ENCODE data around the gene TNP1.

TNP1 gene

GRCh38 chr2:216829533-216829932 lies 30.3 kb downstream of the TNP1 start:
- ATAC-seq (ENCODE audit: insufficient read depth, low read depth) (no peak), DNase-seq (no peak)
- Histone ChIP-seq H3K27me3 (ENCODE audit: insufficient read depth, low read length, poor library complexity) (peaks cover 12% of the 10 kb centered on the region), H3K4me3 (ENCODE audit: low read depth in 1 of 2, low read length in 2 of 2) (no peak overlapping the region), H3K9me3 (ENCODE audit: insufficient read depth, low read length, severe bottlenecking) (no peaks in the 10 kb centered on the region), H3K36me3 (ENCODE audit: insufficient read depth, low read length) (no peaks in the 10 kb centered on the region), H2AFZ (ENCODE audit: low read depth, low read length) (no peak overlapping the region), H3K9ac (ENCODE audit: low read depth, low read length) (no peak overlapping the region), H3K4me2 (ENCODE audit: insufficient read depth, low read length) (no peak overlapping the region), H3K27ac (ENCODE audit: low read length) (no peak overlapping the region), H4K20me1 (ENCODE audit: insufficient read depth, low read length) (no peaks in the 10 kb centered on the region), H3K79me2 (ENCODE audit: insufficient read depth, low read length) (no peaks in the 10 kb centered on the region), H3K4me1 (ENCODE audit: insufficient read depth, low read length) (no peaks in the 10 kb centered on the region)
- TF ChIP-seq EZH2 (IDR thresholded peaks at IDR 0.05; ENCODE audit: borderline replicate concordance, low read depth, low read length, severe bottlenecking) = no peak
- no peak for TF ChIP-seq CTCF (IDR thresholded peaks at IDR 0.05; ENCODE audit: borderline replicate concordance, extremely low read depth, low read length, poor library complexity, severe bottlenecking)

GRCh38 chr2:216827073-216827720 lies 32.7 kb downstream of the TNP1 start:
- Histone ChIP-seq H3K9ac (ENCODE audit: low read depth, low read length) (no peak overlapping the region), H4K20me1 (ENCODE audit: insufficient read depth, low read length) (no peaks in the 10 kb centered on the region), H3K4me1 (ENCODE audit: insufficient read depth, low read length) (no peaks in the 10 kb centered on the region), H3K4me3 (ENCODE audit: low read depth in 1 of 2, low read length in 2 of 2) (no peak overlapping the region), H3K79me2 (ENCODE audit: insufficient read depth, low read length) (no peaks in the 10 kb centered on the region), H2AFZ (ENCODE audit: low read depth, low read length) (no peak overlapping the region), H3K36me3 (ENCODE audit: insufficient read depth, low read length) (no peaks in the 10 kb centered on the region), H3K27ac (ENCODE audit: low read length) (no peak overlapping the region), H3K4me2 (ENCODE audit: insufficient read depth, low read length) (no peak overlapping the region), H3K27me3 (ENCODE audit: insufficient read depth, low read length, poor library complexity) (peaks cover 16% of the 10 kb centered on the region), H3K9me3 (ENCODE audit: insufficient read depth, low read length, severe bottlenecking) (no peaks in the 10 kb centered on the region)
- no peak for ATAC-seq (ENCODE audit: insufficient read depth, low read depth)
- DNase-seq = no peak
- TF ChIP-seq CTCF (IDR thresholded peaks at IDR 0.05; ENCODE audit: borderline replicate concordance, extremely low read depth, low read length, poor library complexity, severe bottlenecking) = no peak
- TF ChIP-seq EZH2 (IDR thresholded peaks at IDR 0.05; ENCODE audit: borderline replicate concordance, low read depth, low read length, severe bottlenecking) = no peak

- H4K20me1 ChIP-seq (ENCODE audit: insufficient read depth, low read length) = no peaks in the 10 kb centered on the region
- DNase-seq (no peak), ATAC-seq (ENCODE audit: insufficient read depth, low read depth) (no peak)
- H3K27ac ChIP-seq (ENCODE audit: low read length) = no peak overlapping the region
- no peak overlapping the region for H3K9ac ChIP-seq (ENCODE audit: low read depth, low read length)
- no peaks in the 10 kb centered on the region for H3K4me1 ChIP-seq (ENCODE audit: insufficient read depth, low read length)
- TF ChIP-seq EZH2 (IDR thresholded peaks at IDR 0.05; ENCODE audit: borderline replicate concordance, low read depth, low read length, severe bottlenecking) (no peak), CTCF (IDR thresholded peaks at IDR 0.05; ENCODE audit: borderline replicate concordance, extremely low read depth, low read length, poor library complexity, severe bottlenecking) (no peak)
- H2AFZ ChIP-seq (ENCODE audit: low read depth, low read length) = no peak overlapping the region
- H3K4me2 ChIP-seq (ENCODE audit: insufficient read depth, low read length) = no peak overlapping the region
- H3K27me3 ChIP-seq (ENCODE audit: insufficient read depth, low read length, poor library complexity) = peaks cover 9% of the 10 kb centered on the region
- H3K36me3 ChIP-seq (ENCODE audit: insufficient read depth, low read length) = no peaks in the 10 kb centered on the region
- no peak overlapping the region for H3K4me3 ChIP-seq (ENCODE audit: low read depth in 1 of 2, low read length in 2 of 2)
- no peaks in the 10 kb centered on the region for H3K79me2 ChIP-seq (ENCODE audit: insufficient read depth, low read length)
- H3K9me3 ChIP-seq (ENCODE audit: insufficient read depth, low read length, severe bottlenecking) = no peaks in the 10 kb centered on the region
These were observed 37.4 kb downstream of the TNP1 start for GRCh38 chr2:216822470-216822869.
